ENCODE data around the gene TSR3.
A peak's percentile ranks its signal among the peaks of the same experiment; 100 is the strongest.

Gene TSR3

DNA sequence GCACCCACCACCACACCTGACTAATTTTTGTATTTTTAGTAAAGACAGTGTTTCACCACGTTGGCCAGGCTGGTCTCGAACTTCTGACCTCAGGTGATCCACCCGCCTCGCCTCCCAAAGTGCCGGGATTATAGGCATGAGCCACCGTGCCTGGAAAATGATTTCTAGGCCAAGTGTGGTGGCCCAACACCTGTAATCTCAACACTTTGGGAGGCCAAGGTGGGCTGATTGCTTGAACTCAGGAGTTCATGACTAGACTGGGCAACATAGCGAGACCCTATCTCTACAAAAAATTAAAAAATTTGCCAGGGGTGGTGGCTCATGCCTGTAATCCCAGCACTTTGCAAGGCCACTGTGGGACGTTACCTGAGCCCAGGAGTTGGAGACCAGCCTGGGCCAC, 29.3 kb downstream of the TSR3 start:
- FAIRE-seq: no peak

GRCh38 chr16:1320658-1321240, 30.9 kb downstream of the TSR3 start:
- FAIRE-seq: no peak

- FAIRE-seq: no peak
These were observed 31.6 kb downstream of the TSR3 start for GRCh38 chr16:1320097-1320496.

GRCh38 chr16:1319041-1319440, 32.6 kb downstream of the TSR3 start:
- no peak for FAIRE-seq

DNA sequence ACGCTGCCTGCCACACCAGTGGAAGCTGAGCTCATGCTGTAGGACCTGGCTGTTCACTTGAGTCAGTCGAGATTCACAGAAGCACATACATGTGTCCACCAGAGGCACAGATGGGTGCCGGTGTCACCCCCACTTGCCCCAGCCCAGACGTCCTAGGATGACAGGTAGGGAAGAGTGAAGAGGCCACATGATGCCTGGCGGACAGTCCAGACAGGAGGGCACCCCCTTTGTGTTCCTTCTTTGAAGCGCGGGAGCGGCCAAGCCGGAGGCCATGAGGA, 33.5 kb downstream of the TSR3 start:
- FAIRE-seq: no peak

DNA sequence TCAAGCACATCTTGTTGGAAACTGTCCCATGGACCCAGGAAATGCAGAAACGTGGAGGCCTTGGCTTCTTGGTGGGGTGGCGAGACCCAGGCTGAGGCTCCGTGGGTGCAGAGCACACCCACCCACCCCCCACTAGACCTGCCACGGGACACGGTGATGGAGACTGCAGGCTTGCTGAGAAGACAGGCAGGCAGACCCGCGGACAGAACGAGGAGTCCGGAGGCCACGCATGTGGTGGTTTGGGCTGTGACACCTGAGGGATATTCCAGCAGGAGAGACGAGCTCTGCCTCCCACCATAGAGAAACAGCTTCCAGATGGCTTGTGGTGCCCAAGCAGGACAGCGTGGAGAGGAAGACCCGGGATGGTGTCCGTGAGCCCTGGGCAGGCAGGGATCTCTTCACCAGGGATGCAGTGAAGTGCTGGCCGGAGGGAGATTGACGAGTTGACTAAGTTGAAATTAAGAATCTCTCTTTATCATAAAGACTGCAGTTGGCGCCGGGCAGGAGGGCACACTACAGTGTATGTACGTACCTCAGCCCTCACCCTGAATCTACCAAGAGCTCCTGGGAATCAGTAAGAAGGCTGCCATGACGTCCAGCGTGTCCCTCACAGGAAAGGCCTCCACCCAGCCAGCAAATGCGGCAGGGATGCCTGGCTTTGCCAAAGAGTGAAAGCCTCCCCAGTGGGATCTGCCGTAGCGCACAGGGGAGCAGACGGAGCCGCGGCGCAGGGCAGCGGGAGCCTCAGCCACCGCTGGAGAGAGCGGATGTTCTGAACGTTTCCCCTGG, 34.0 kb downstream of the TSR3 start:
- no peak for FAIRE-seq

- no peak for FAIRE-seq
These were observed 35.7 kb downstream of the TSR3 start for GRCh38 chr16:1316033-1316405.

DNA sequence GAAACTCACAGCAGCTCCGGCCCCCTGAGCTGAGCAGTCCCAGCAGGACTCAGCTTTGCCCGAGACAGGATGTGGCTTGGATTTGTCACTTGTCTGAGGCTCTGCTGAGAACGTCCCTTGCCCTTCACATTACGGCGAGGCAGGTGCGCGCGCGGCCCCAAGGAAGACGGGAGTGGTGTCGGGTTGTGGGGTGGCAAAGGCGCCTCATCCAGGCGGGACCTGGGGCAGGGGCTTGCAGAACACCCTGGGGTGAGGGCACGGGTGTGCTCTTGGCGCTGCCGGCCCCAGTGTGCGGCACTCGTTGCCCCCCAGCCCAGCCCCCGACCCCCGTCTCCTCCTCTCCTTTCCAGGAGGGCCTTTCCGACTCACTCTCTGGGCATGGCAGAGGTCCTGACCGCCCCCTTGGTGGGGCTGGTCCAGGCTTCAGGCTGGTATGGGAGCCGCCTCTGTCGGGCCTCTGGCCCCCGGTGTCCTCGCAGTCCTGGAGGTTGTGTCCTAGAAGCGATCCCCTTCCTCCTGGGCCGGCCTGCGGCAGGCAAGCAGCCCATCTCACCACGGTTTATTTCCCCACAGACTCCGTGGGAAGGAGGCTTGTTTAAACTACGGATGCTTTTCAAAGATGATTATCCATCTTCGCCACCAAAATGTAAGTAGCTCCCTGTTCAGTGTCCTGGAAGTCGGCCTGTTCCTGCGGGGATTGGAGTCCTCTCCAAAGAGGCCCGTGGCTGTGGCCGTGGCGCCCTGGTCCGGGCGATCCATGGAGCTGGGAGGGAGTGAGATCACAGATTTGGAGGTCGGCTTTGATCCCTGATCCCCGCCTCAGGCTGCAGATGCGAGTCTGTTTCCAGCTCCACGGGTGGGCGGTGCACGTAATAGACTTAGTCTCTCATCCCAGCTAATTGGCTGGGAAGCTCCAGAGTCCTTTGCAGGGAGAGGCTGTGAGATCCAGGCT, 36.3 kb downstream of the TSR3 start:
- no peak for FAIRE-seq

DNA sequence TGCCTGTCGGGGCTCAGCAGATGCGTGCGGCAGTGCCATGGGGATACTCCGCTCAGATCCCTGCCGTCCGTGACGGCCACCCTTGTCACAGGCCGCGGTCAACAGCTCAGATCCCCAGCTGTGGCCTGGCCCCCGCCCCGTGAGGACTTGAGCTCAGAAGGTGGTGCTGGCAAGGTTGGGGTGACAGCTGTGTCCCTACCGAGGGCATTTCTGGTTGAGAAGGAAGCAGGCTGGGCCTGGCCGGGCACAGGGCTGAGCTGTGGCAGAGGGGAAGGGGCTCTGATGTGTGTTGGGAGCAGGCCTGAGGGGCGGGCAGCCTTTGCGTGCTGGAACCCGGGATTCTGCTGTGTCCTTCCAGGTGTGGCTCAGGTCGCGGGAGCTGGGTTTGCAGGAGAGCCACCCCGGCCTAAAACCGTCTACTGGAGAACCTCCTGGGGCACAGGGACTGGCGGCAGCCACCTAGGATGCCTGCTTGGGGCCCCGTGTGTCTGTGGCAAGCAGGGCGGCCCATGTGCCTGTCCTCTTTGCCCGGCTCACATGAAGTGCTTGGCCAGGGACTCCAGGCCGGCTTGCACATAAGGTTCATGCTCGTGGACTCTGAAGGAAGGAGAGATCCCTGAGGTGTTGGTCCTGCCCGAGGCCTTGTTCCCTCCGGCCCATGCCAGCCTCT, 37.1 kb downstream of the TSR3 start:
- no peak for FAIRE-seq

GRCh38 chr16:1313721-1314369, 37.8 kb downstream of the TSR3 start:
- FAIRE-seq: no peak

GRCh38 chr16:1312903-1313302, 38.8 kb downstream of the TSR3 start:
- no peak for FAIRE-seq

GRCh38 chr16:1312467-1312816, 39.2 kb downstream of the TSR3 start:
- FAIRE-seq: no peak

DNA sequence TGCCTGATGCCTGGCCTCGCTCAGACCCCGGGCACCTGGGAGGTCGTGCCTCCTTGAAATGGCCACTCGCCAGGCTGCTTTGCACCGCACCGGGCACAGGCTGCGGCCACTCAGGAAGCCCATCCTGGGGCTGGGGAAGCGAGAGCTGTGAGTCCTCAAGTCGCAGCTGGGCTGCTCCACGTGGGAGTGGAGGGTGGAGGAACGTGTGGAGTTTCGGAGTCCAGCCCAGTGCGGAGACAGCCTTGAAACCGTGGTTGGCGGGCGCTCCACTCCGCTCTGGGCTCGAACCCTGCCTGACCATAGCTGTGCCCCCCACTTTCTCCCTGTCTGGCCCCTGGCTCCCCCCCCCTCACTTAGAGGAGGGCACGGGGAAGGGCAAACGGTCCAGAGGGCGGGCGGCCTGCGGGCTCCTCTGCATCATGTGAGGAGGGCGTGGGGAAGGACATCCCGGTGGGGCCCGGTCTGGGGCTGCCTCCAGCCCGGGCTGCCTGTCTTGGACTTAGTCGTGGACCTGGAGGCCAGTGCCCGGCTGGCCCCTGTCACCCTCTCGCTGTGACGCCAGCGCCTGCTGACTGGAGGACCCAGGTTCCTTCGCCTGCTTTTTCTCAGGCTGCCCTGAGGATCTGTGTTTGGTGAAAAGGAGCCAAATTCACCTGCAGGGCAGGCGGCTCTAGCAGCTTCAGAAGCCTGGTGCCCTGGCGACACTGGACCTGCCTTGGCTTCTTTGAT, 39.8 kb downstream of the TSR3 start:
- FAIRE-seq: no peak

- FAIRE-seq: no peak
These were observed 40.4 kb downstream of the TSR3 start for GRCh38 chr16:1311212-1311737.

GRCh38 chr16:1310832-1311200, 40.9 kb downstream of the TSR3 start:
- no peak for FAIRE-seq

DNA sequence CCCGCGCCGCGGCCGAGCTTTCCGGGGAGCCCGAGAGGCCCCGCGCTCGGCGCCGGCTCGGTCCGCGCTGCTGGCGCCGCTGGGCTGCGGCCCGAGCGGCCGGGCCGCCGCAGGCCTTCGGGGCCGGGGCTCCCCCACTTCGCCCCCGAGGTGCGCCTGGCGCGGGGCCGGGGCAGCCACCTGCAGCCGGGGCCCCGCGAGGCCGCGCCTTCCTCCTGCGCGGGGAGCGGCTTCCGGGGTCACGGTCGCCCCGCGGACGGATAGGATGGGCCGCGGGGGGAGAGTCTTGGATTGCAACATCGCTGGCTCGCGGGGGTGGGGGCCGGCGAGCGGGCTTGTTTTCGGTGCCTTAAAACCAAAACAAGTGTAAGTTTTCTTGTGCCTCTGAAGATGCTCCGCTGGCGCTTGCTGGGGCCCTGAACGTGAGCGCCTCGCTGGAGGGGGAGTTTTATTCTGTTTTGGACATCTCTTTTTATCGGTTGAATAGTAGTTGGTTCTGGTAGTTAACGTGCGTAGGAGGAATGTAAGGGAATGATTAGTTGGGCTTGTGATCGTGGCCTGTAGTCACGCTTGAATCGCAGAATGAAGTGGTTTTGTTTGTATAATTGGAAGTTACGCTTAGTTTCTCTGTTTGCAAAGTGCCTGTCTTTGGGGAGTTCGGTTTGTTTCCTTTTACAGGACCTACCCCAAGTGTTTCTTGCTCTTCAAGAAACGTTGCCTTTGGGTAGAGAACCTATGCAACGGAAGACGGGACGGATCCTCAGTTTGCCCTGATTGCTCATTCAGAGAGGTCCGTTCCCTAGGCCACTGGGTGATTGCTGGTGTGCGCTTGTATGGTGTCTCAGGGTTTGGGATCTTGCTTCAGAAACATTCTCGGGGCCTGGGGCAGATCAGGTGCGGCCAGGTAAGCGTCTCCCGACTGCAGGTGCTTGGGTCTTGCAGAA, 41.5 kb downstream of the TSR3 start:
- no peak for FAIRE-seq

GRCh38 chr16:1308977-1309885, 42.4 kb downstream of the TSR3 start, which contains the start of gene UBE2I:
Gene UBE2I (plus strand): TSS chr16:1309636. CDS start chr16:1314031, 4,395 bp downstream.
- peak; percentile 53 for FAIRE-seq

GRCh38 chr16:1308036-1308976, 43.4 kb downstream of the TSR3 start:
- no peak for FAIRE-seq
